Panc1 (cell line): Measurements from ENCODE around the gene RAI14. TPM values are rescaled to one million over a fixed set of nuclear protein-coding genes. Genes with fewer than 3 reads are reported as not detected.

Experiments
- ATAC-seq: fragments of 200-7000 bp; cut with Tn5 transposase; 2 replicates; pipeline ENCODE4 v1.9.1; 2020; ENCODE audit warnings: mild to moderate bottlenecking, moderate library complexity
- BruUV-seq: library from RNA; stranded (reverse); fragments of 400-500 nt; replicated peaks from 2 replicates; lab custom pipeline; 2021; lab: Mats Ljungman, UMichigan
- CTCF ChIA-PET: fragments of 300-600 bp; sonication (Branson Sonifier 250); formaldehyde crosslinking; loops from one replicate; lab custom pipeline; 2022; ENCODE audit warnings: antibody characterized with exemption; lab: Charles Lee
- POLR2A ChIA-PET: fragments of 300-600 bp; sonication (Branson Sonifier 250); formaldehyde crosslinking; loops from one replicate; lab custom pipeline; 2022; ENCODE audit warnings: antibody characterized with exemption; lab: Charles Lee
- DNase-seq: peaks from one replicate; pipeline ENCODE4 v3.0.0-alpha.2; 2010; ENCODE audit warnings: low read depth, low spot score
- H3K27ac ChIP-seq: 2 replicates; pipeline ENCODE4 v1.5.1; 2011; ENCODE audit warnings: mild to moderate bottlenecking, low read length, inconsistent platforms
- H3K27me3 ChIP-seq: fragments of 200-500 bp; sonication (Bioruptor generic); 2 replicates; pipeline ENCODE4 v1.6.0; 2014; ENCODE audit warnings: low read length, inconsistent platforms; ENCODE audit not compliant: control insufficient read depth, insufficient read depth
- H3K36me3 ChIP-seq: fragments of 200-500 bp; sonication (Bioruptor generic); 2 replicates; pipeline ENCODE4 v1.5.1; 2014; ENCODE audit warnings: inconsistent platforms, mild to moderate bottlenecking, low read length, moderate library complexity; ENCODE audit not compliant: control insufficient read depth, insufficient read depth
- H3K4me1 ChIP-seq: 2 replicates; pipeline ENCODE4 v1.5.1; 2011; ENCODE audit warnings: inconsistent platforms, mild to moderate bottlenecking, low read length, moderate library complexity; ENCODE audit not compliant: control insufficient read depth, insufficient read depth
- H3K4me3 ChIP-seq, 2 experiments: 2 replicates each; pipeline ENCODE4 v1.5.1; 2011 to 2012; ENCODE audit warnings: low read depth in 2 of 2, low read length in 2 of 2, mild to moderate bottlenecking in 2 of 2, inconsistent platforms in 1 of 2, moderate library complexity in 1 of 2
- H3K9me3 ChIP-seq: fragments of 200-500 bp; sonication (Bioruptor generic); 2 replicates; pipeline ENCODE4 v1.5.1; 2014; ENCODE audit warnings: low read depth, mild to moderate bottlenecking, inconsistent platforms, low read length, moderate library complexity; ENCODE audit not compliant: control insufficient read depth, insufficient read depth
- POLR2AphosphoS5 ChIP-seq: IDR thresholded peaks from 2 replicates; pipeline ENCODE4 v1.6.1; 2012; ENCODE audit warnings: mild to moderate bottlenecking, low read depth, low read length, moderate library complexity
- REST ChIP-seq, 2 experiments: IDR thresholded peaks; 2 replicates each; pipeline ENCODE4 v1.6.1; 2011 to 2012; ENCODE audit warnings: low read depth in 2 of 2, control low read depth in 1 of 2, low read length in 1 of 2, mild to moderate bottlenecking in 1 of 2, moderate library complexity in 1 of 2; ENCODE audit not compliant: insufficient read depth in 1 of 2
- SIN3A ChIP-seq: IDR thresholded peaks from 2 replicates; pipeline ENCODE4 v1.6.1; 2012; ENCODE audit warnings: low read depth, mild to moderate bottlenecking, low read length, moderate library complexity, borderline replicate concordance; ENCODE audit not compliant: insufficient read depth
- TCF7L2 ChIP-seq: IDR thresholded peaks from 2 replicates; pipeline ENCODE4 v1.6.1; 2011; ENCODE audit warnings: mild to moderate bottlenecking, low read depth, low read length, inconsistent platforms
- in situ Hi-C: cut with HindIII; loops from 2 replicates; pipeline ENCODE4 v1.10.0; 2016; ENCODE audit warnings: low sequenced_read_pairs, low pct_unique_long_range_greater_than_20kb
- intact Hi-C: fragments of 100-400 bp; cut with micrococcal nuclease; formaldehyde crosslinking; loops from one replicate; pipeline ENCODE4 v1.10.0; 2022; ENCODE audit not compliant: unreplicated experiment
- total RNA-seq: library from RNA; stranded (reverse); gene quantifications from one replicate; pipeline ENCODE4 v1.2.1, GENCODE V29; 2021; ENCODE audit not compliant: unreplicated experiment
- TF ChIP-seq, protein P1 (sequence below): fragments of 450-650 bp; IDR thresholded peaks from 2 replicates; pipeline ENCODE4 v1.5.1; 2017; ENCODE audit warnings: mild to moderate bottlenecking

Gene RAI14
- total RNA-seq, 1 experiment from 2014 or later, result 18.5 TPM

DNA sequence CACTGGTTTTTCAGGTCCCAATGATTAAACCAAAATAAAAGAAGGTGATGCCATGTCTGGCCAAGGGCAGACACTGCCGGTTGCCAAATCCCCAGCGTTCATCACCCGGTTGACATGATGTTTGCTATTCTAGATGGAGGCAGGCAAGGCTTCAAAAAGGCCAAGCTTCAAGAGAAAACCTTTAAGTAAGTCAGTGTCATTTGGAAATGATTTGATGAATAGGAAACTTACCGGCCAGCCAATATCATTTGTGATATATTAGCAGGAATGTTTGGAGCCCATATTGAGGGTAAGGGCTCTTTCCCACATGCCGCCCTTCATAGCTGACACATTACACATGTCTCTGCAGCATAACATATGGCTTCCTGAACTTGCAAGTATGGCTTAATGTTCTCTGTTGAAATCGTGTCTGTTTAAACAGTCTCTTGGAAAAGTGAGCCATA is 93.3 kb downstream of the RAI14 start:
- Histone ChIP-seq H3K27ac (no peak overlapping the region), H3K9me3 (no peaks in the 10 kb centered on the region), H3K4me3 (no peak overlapping the region), H3K36me3 (no peaks in the 10 kb centered on the region), H3K4me1 (no peaks in the 10 kb centered on the region), H3K27me3 (no peaks in the 10 kb centered on the region)
- ATAC-seq, result no peak
- TF ChIP-seq, protein P1, sequence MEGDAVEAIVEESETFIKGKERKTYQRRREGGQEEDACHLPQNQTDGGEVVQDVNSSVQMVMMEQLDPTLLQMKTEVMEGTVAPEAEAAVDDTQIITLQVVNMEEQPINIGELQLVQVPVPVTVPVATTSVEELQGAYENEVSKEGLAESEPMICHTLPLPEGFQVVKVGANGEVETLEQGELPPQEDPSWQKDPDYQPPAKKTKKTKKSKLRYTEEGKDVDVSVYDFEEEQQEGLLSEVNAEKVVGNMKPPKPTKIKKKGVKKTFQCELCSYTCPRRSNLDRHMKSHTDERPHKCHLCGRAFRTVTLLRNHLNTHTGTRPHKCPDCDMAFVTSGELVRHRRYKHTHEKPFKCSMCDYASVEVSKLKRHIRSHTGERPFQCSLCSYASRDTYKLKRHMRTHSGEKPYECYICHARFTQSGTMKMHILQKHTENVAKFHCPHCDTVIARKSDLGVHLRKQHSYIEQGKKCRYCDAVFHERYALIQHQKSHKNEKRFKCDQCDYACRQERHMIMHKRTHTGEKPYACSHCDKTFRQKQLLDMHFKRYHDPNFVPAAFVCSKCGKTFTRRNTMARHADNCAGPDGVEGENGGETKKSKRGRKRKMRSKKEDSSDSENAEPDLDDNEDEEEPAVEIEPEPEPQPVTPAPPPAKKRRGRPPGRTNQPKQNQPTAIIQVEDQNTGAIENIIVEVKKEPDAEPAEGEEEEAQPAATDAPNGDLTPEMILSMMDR, result no peak
- TF ChIP-seq POLR2AphosphoS5 (no peak), SIN3A (no peak), REST (IDR thresholded peaks at IDR 0.05; ENCODE audit: insufficient read depth in 1 of 2, low read depth in 2 of 2, low read length in 1 of 2) (no peak), TCF7L2 (no peak)
- CTCF ChIA-PET, result no interaction called here
- no TSS peak for BruUV-seq
- DNase-seq, result no peak
- intact Hi-C loops (no loop called here), in situ Hi-C loops (no loop called here)
- POLR2A ChIA-PET, result no interaction called here

GRCh38 chr5:34750206-34750605 is 94.1 kb downstream of the RAI14 start:
- H3K4me1 ChIP-seq, result no peaks in the 10 kb centered on the region
- no peaks in the 10 kb centered on the region for H3K36me3 ChIP-seq
- no peak for TF ChIP-seq POLR2AphosphoS5
- TF ChIP-seq SIN3A, result no peak
- TF ChIP-seq TCF7L2, result no peak
- no peak for TF ChIP-seq REST (IDR thresholded peaks at IDR 0.05; ENCODE audit: insufficient read depth in 1 of 2, low read depth in 2 of 2, low read length in 1 of 2)
- TF ChIP-seq, protein P1, result no peak
- DNase-seq (no peak), ATAC-seq (no peak)
- ChIA-PET CTCF (no interaction called here), POLR2A (no interaction called here)
- H3K4me3 ChIP-seq, result no peak overlapping the region
- BruUV-seq, result no TSS peak
- in situ Hi-C loops (no loop called here), intact Hi-C loops (no loop called here)
- no peaks in the 10 kb centered on the region for H3K9me3 ChIP-seq
- H3K27ac ChIP-seq, result no peak overlapping the region
- no peaks in the 10 kb centered on the region for H3K27me3 ChIP-seq
